NCI-H524 treated with DMSO at 0.1 percent for 48 hours (cell line): ENCODE measurements around the gene SHF.
"Not testable (repeated sequence)": the region's sequence is repeated elsewhere in the genome, so short reads cannot be mapped to it uniquely, and the experiment has no call there.

Source experiments
- DNase-seq: peaks from one replicate; lab custom pipeline; 2025; lab: John Stamatoyannopoulos, UW

The SHF gene

DNA sequence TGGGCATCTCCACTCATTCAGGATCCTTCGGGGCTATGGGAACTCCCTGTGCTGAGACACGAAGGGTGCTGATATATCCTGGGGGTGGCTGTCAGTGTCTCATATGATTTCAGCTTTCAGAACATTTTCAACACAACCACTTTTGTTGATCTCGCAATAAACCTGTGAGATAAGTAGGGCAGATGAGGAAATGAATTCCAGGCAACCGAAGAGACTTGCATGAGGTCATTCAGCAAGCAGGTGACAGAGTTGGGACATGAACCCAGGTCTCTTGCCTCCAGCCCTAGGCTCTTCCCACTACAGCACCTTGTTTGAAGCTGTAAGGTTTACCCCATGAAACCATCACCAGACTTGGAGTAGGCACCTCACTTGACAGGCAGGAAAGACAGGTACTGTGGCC, 41.4 kb downstream of the SHF start:
- no peak for DNase-seq

DNA sequence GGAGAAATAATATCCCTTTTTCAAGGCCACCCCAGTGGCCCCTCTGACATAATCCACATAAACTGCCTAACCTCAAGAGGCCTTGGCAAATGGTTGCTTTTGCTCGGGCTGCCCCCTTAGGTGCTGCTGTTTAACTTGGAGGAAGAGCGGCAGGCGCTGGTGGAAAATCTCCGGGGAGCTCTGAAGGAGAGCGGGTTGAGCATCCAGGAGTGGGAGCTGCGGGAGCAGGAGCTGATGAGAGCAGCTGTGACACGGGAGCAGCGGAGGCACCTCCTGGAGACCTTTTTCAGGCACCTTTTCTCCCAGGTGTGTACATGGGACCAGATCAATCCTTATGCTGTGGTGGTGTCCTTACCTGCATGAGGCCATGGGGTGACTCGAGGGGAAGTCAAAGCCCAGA, 43.0 kb downstream of the SHF start:
- DNase-seq: no peak

DNA sequence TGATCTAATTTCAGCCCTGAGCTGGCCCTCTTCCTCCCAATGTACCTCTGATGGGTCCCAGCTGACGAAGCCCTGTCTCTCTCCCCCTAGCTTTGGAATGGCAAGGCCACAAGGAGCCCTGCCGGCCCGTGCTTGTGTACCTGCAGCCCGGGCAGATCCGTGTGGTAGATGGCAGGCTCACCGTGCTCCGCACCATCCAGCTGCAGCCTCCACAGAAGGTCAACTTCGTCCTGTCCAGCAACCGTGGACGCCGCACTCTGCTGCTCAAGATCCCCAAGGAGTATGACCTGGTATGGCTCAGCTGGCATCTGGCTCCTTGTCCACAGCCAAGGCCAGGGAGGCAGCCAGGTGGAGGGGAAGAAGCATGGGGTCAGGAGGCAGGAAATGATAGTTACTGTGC, 43.8 kb downstream of the SHF start:
- no peak for DNase-seq

DNA sequence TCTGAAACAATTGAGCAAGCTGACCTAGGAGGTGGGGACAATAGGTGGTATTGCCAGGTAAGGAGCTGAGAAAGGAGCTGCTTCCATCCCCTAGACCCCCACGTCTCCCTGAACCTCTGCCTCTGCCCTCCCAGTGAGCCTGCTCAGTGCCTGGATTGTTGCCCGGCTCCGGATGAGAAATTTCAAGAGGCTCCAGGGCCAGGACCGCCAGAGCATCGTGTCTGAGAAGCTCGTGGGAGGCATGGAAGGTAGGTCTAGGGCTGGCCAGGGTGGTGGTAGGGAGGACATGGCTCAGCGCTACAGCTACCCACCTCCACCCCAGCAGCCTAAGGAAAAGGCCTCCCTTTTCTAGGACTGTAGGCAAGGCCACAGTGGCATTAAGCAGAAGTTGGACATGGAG, 44.7 kb downstream of the SHF start:
- DNase-seq: no peak

- DNase-seq: no peak
Measured at GRCh38 chr15:45141386-45141785, 46.4 kb downstream of the SHF start.

DNA sequence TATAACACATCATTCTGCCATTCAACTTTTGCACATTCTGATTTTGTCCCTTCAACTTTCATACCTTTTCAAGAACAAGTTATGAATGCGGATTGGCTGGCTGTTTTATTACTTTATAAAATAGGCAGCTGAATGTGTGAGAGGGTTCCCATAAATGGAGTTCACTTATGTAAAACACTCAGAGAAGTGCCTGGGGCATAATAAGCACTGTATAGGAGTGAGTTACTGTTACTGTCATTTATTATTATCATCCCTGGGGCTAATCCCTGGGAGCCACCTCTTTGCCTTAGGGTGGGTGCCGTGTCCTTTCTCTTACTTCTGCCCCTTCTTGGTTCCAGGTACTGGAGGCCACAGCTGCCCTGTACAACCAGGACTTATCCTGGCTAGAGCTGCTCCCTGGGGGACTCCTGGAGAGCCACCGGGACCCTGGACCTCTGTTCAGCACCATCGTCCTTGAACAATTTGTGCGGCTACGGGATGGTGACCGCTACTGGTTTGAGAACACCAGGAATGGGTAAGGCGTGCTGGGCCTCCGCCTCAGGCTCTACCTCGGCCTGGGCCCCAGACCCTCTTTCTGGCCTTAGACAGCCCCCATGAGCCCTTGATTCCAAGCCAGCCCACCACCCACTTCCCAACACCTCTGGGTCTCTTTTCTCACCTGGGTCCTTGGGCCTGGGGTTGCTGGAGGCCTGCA, 47.1 kb downstream of the SHF start:
- DNase-seq: no peak

DNA sequence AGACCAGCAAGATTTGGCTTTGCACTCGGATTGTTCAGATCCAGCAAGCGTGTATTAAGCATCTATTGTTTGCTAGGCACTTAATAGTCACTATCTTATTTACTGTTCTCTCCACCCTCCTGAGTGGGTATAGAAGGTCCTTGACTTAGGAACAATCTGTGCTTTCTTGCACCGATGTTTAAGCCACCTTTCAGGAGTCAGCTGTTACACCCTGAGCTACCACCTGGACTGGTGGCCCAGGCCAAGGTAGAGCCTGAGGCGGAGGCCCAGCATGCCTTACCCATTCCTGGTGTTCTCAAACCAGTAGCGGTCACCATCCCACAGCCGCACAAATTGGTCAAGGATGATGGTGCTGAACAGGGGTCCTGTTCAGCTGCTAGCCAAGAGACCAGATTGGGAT, 48.0 kb downstream of the SHF start:
- peak; percentile 56 for DNase-seq

GRCh38 chr15:45138814-45139765, 48.7 kb downstream of the SHF start:
- DNase-seq: no peak

DNA sequence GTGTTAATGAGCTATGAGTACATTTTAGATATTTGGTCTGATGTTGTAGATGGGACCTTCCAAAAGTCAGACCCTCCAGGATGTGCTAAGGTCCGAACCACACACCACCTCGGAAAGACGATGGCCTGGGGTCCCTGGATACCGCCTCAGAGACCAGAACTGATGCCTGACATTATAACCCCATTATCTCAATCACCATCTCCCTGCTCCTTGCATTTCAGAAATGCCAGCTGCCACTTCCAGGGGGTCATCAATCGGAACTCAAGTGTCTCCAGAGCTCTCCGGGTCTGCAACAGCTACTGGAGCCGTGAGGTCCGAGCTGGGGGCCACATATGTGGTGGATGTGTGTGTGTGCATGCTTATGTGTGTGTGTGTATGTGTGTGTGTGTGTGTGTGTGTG, 50.1 kb downstream of the SHF start:
- DNase-seq: no peak

DNA sequence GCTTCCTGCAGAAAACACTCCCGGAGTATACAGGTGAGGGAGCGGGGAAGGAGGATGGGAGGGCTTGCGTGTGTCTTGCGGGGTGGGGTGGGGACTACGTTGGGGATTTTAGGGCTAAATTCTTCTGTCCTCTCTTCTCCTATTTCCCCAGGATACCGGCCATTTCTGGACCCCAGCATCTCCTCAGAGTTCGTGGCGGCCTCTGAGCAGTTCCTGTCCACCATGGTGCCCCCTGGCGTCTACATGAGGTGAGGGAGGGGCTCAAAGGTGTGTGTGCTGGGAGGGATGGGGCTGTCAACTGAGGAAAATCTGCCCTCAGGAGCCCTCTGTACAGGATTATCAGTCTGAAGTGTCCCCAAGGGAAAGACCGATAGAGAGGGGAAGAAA, 51.4 kb downstream of the SHF start:
- DNase-seq: no peak

GRCh38 chr15:45135705-45136377, 51.9 kb downstream of the SHF start:
- not testable (repeated sequence) for DNase-seq

- no peak for DNase-seq
Measured at GRCh38 chr15:45134682-45135604, 52.8 kb downstream of the SHF start.

GRCh38 chr15:45134046-45134445, 53.7 kb downstream of the SHF start:
- DNase-seq: no peak

DNA sequence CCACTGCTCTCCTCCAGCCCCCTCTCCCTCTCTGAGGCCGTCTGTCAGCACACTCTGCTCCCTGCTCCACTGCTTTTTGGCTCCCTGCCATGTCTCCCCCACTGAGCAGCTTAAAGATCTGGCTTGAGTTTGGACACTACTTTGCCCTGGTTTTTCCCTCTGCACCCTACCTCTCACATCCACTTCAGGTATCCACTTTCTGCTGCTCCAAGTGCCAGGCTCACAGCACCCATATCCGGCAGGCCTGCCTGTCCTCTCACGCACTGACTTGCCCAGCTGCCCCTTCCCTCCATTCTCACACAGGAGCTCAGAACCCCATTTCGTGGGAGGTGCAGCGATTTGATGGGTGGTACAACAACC, 54.2 kb downstream of the SHF start:
- DNase-seq: peak; percentile 73

- no peak for DNase-seq
Measured at GRCh38 chr15:45132844-45133560, 54.8 kb downstream of the SHF start.

DNA sequence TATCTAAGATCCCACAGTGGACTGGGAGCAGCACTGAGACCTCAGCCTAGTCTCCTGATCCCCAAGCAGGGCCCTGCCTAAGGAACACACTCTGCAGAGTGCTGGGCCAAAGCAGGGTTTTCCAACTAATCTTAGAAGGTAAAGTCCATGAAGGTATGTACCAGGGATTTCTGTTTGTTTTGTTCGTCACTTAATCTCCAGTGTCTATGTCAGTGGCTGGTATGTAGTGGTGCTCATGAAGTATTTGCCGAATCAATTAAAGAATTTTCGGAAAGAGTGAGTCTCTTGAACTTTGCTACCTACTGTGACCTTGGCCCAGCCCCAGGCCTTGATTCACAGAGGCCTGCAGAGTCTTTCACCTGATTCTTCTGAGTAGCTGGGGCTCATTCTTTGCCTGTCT, 56.3 kb downstream of the SHF start:
- DNase-seq: no peak

DNA sequence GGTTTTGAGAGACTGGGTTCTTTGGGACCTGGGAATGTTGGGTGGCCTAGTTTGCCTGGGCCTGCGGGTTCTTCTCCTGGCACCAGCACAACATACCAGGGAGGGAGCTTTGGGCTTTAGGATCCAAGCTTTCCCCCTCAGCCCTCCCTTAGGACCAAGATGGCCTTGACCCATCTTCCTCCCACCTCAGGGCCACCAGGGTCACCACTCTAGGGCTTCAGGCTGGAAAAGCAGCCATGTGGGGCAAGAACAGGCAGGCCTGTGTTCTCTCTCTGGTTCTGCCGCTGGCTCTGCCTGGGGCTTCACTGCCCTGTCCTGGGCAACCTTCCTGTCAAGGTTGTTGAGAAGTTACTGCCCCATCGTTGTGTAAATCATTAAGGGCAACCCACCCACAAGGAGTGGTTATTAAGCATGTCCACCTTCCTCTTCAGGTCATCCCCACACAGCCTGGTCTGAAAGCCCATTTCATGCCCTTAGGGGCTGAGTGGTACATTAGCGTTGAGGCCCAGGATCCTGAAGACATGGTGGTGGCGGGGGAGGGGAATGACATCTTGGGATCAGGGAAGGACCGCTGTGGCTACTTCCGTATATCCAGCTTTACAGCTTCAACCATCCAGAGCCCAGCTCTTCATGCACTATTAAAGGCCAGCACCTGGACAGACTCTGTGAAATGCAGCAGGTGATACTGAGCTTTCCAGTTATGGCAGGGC, 57.3 kb downstream of the SHF start:
- DNase-seq: no peak

GRCh38 chr15:45129651-45130129, 58.1 kb downstream of the SHF start, which contains the start of the genes DUOX1 and DUOXA1:
TSS of gene DUOX1 (plus strand) at chr15:45129994. CDS start at chr15:45131967, 1,973 bp downstream.
TSS of gene DUOXA1 (minus strand) at chr15:45129879. CDS start at chr15:45123014, 6,865 bp downstream.
- DNase-seq: no peak

DNA sequence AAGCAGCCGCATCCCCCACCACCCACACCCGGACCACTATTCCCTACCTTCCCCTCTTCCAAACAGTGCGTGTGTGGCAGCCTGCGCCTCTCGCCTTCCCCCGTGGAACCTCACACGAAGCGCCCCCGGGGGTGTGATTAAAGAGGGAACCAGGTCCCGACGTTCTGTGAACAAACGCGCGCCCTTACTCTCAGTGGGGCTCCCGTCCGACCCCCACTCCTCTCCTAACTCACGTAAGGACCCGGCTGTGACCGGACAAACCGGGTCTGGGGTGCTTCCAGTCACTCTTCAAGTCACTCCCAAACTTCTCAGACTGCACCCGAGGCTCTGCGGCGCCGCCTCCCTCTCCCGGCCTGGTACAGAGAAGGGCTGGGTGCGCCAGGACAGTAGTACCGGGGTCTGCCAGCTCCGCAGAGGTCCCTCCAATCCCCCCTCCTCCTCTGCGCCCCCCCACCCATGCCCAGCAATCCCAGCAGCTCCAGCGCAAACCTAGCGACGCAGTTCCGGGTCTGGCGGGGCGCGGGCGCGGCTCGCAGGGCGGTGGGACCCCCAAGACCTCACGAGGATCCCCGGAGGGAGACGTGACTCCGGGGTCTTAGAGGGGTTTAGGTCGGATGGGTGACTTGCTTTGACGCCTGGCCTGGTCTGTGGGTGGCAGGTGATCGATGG, 58.7 kb downstream of the SHF start:
- no peak for DNase-seq
